GM19397 (cell line): ENCODE results near the gene SLC18A2.
"Not testable (repeated sequence)": the region's sequence is repeated elsewhere in the genome, so short reads cannot be mapped to it uniquely, and the experiment has no call there.

Experiments used
- ATAC-seq: cut with Tn5 transposase; IDR thresholded peaks from one replicate; pipeline ENCODE4 v1.9.1; 2021; ENCODE audit warnings: mild to moderate bottlenecking, moderate library complexity; ENCODE audit not compliant: unreplicated experiment

The SLC18A2 gene

DNA sequence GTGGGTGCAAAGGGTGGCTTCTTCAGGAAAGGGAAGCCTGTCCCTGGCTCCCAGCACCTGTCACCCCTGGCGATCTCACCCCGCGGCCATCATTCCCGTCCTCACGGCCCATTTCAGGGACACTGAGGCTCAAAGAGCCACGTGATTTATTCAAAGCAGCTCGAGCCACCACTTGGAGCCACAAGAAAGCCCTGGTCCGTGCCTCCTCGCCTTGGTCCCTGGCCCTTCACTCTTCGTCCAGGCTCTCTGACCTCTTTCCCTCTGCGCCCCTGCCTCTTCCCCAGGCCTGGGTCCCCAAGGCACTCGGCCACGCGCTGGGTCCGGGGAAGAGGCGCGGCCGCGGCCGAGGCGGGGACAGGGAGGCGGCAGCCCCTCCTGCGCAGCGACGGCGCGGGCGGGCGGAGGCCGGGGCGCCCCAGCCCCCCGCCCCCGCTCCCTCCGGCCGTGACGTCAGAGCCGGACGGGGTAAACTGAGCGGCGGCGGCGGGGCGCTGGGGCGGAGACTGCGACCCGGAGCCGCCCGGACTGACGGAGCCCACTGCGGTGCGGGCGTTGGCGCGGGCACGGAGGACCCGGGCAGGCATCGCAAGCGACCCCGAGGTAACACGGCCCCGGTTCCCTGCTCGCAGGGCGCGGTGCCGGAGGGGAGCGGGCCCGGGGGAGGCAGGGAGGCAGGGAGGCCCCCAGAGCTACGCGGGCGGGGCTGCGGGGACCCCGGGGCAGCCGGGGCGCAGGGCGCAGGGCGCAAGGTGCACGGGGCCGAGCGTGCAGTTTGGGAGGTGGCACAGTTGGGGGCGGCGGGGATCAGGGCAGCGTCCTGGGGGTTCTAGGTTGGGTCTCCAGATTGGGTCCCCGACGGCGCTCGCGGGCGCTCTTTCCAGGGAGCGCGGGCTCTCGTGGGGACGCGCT, at the start of gene SLC18A2:
Gene SLC18A2, plus strand, starts transcription at position 494 of the 909 bp plus-strand sequence. CDS start 580 bp downstream, outside the sequence.
- ATAC-seq, result no peak

DNA sequence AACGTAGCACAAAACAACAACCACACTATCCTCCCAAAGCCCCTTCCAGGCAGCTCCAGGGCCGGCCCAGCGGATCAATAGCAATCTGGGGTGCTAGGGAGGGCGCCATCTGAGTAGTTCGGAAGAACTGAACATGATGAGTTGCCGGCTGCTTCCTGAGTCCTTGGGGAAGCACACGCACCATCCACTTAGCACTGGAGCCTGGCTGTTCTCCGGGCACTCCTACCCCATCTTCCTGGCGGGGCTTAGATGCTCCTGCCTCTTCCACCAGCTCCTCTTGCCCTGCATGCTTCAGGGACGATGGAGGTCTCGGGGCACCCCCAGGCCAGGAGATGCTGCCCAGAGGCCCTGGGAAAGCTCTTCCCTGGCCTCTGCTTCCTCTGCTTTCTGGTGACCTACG, 43.7 kb upstream of the SLC18A2 start, which contains the start of gene KCNK18:
Gene KCNK18, plus strand, starts transcription at position 301 of the 400 bp plus-strand sequence. Its CDS starts 0 bp downstream, at position 301.
- ATAC-seq, result no peak

DNA sequence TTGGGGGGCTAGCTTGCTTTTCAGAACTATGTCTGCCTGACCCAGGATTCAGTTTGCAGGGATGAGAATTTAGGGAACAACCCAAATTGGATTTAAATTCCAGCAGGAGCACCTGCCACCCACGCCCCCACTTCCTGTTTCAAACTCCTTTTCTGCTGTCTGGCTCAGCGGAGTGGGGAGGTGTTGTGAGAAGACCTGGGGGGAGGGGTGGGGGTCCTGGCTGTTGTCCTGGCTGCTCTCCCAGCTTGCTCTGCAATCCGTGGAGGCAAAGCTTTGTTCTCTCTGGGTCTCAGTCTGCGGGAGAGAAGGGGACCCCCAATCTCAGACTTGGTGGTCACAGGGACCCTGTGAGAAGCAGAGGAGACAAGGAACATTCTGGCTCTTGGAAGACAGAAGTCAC, 42.8 kb upstream of the SLC18A2 start:
- no peak for ATAC-seq

DNA sequence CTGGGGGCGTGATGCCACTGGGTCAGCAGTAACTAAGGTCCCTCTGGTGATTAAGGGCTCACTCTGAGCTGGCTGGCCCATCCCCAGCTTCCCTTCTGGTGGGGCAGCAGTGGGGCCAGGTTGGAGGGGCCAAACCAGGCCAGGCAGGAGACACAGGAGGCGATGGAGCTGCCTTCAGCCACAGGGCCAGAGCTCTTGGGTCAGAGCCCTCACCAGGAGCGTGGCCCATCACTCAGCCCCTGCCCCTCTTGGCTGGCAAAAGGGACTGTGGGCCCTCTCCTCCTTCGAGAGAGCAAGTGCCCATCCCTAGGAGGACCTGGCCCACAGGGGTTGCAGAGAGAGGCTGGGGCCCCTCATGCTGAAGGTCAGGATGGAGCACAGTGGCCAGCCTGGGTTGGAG, 39.1 kb upstream of the SLC18A2 start:
- no peak for ATAC-seq

DNA sequence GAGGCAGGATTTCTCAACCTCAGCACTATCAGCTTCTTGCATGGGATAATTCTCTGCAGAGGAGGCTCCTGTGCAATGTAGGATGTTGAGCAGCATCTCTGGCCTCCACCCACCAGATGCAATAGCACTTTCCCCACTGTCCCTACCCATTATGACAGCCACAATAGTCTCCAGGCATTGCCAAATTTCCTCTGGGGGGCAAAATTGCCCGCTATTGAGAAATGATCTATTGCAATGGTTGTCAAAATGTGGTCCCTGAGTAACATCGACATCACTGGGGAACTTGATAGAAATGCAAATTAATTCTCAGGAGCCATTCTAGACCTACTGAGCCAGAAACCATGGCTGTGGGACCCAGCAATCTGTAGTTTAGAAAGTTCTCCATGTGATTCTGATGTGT, 36.6 kb upstream of the SLC18A2 start:
- no peak for ATAC-seq

DNA sequence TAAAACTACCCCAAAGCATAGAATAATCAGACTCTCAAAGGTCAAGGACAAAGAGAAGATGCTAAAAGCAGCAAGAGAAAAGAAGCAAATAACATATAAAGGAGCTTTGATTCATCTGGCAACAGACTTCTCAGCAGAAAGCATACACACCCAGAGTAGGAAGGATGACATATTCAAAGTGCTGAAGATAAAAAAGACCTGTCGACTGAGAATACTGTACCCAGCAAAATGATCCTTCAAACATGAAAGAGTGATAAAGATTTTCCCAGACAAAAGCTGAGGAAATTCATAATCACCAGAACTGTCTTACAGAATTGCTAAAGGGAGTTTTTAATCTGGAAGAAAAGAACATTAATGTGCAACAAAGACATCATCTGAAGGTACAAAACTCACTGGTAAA, 28.7 kb upstream of the SLC18A2 start:
- no peak for ATAC-seq

DNA sequence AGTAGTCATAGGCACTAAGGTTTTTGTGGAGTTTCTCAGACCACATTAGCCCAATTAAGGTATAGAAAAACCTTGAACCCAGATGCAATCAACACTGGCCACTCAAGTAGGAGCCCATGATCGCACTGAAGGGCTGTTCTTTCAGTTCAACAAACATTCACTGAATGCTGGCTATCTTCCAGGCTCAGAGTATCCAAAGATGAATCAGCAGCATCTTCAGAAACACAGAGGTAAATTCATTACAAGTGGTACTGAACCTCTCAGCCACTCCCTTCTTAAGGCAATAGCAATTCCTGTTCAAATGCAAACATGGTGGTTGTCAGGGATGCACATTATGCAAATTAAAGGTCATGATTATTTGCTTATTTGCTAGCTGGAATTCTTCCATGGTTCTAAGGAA, 26.5 kb upstream of the SLC18A2 start:
- ATAC-seq, result no peak

DNA sequence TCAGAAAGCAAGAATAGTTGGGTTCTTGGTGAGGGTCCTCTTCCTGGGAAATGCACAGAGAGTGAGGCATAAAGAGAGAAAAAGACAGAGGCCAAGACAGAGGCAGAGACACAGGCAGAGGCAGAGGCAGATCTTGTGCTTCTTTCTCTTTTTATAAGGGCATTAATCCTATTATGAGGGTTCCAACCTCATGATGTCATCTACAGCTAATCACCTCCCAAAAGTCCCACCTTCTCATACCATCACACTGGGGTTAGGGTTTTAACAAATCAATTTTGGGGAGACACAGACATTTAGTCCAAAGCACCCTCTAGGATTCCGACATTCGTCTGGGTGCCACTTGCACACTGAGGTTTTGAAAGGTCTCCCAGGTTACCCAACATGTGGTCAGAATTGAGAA, 25.8 kb upstream of the SLC18A2 start:
- no peak for ATAC-seq

DNA sequence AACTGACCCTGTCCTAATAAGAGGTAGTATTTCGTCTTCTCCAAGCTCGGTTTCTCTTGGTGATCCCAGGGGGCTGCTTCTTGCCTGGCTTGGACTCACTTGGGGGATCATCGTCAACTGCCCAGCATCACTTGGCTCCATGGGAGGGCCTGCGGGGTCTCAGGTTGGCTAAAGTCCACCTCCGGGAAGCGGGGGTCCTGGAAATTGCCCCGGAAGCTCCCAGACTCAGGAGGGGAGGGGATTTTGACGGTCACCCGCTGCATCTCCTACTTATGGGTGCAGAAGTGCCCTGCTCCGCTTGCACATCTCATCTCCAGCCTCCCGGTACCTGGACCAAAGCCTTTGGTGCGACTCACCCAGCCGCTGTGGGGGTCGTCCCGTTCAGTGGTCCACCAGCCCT, 24.9 kb upstream of the SLC18A2 start:
- ATAC-seq, result no peak

DNA sequence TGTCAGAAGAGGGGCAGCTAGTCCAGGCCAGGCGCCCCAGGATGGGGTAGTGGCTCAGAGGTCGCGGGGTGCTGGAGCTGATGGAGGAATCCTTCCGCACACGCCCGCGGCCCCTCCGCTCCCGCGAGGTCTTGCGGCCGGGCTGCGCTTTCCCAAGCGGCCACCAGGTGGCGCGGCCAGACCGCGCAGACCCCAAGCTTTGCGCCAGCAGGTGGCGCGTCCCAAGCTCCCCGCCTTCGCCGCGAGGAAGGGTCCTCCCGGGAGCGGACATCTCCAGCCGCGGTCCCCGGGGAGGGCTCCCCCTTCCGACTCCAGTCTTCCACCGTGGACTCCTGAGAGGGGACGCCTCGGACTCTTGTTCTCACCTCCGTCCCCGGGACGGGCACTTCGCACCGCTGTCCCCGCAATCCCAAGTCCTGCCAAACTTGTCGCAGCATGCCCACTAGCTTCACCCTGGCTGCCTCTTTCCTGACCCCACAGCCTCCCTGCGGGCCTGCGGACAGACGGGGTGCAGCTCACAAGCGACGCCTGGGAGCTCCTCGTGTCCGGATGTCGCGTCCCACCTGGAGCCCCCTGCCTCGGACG, 24.2 kb upstream of the SLC18A2 start:
- peak; percentile 86 for ATAC-seq

DNA sequence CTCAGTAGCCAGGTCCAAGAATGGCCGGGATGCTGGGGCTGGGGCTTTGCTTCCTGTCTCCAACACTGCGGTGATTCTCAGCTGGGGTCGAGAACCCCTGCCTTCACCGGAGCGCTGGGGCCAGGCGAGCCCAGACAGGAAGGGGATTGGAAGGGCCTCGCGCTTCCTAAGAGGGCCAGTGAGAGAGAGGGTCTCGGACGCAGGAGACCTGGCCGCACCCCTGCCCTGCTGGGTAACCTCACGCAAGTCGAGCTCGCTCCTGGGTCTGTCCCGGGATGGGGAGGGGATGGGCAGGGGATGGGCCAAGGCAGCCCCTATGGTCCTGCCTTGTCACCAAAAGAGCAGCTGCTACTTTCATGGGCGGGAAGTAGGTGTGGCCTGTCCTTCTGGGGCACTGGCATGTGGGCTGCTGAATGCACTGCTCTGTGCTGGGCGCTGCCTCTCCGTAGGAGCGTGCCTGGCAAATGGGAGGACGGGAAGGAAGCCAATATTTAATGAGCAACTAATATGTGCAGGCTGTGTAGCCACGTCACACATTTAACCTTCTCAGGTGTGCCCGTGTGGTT, 23.6 kb upstream of the SLC18A2 start:
- ATAC-seq, result peak; percentile 34

DNA sequence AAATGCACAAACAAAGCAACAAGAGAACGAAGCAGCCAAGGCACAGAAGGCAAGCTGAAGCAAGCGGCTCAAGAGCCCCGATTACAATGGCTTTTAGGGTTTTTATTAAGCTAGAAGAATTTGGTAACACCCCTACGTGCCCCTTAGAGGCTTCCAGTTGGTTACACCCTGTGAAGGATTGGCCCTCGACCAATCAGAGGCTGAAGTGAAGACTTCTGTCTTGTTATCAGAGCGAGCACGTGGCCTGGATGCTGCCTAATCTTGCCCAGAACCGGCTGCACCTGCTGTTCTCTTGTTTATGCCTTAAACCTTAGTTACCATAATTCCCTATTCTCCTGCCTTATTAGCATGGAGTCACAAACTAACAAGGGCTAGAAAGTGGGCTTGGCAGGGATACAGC, 22.3 kb upstream of the SLC18A2 start:
- ATAC-seq, result no peak

DNA sequence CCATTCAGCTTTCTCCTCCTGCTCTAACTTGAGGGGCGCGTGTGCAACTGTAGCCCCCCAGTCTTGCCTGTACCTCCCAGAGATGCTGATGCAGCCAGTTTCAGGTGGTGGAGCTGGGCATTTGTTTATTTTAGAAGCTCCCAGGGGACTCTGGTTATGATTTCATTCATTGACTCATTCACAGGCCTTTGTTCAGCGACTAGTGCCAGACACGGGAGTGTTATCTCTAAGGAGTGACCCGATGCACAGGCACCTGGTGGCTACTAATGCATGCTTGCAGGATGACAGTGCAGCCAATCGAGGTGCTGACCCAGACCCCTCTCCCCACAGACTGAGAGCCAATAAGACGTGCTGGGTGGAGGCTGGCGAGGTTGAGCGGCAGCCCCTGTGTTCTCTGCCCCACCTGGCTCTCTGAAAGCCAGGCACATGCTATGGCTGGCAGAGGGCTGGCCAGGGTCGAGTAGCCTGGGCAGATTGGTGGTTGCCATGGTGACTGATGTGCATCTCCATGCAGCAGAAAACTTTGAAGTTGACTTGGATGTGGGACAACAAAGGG, 19.7 kb upstream of the SLC18A2 start:
- ATAC-seq, result no peak

DNA sequence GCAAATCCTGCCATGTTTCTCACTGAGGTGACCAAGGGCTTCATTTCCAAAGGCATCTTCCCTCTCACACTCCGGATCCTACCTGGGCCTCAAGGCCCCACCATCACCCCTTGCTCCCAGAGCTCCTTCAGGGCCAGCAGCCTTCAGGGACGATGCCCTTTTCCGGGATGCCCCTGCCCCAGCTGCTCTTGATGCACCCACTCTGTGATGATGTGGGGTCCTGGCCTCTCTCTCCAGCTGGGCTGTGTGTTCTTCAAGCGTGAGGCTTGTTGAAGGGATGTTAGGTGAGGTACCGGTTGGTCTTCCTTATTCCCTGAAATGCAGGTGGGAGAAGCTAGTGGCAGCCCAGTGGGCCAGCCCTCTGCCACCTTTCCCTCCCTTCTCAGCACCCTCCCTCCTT, 18.4 kb upstream of the SLC18A2 start:
- ATAC-seq, result no peak

DNA sequence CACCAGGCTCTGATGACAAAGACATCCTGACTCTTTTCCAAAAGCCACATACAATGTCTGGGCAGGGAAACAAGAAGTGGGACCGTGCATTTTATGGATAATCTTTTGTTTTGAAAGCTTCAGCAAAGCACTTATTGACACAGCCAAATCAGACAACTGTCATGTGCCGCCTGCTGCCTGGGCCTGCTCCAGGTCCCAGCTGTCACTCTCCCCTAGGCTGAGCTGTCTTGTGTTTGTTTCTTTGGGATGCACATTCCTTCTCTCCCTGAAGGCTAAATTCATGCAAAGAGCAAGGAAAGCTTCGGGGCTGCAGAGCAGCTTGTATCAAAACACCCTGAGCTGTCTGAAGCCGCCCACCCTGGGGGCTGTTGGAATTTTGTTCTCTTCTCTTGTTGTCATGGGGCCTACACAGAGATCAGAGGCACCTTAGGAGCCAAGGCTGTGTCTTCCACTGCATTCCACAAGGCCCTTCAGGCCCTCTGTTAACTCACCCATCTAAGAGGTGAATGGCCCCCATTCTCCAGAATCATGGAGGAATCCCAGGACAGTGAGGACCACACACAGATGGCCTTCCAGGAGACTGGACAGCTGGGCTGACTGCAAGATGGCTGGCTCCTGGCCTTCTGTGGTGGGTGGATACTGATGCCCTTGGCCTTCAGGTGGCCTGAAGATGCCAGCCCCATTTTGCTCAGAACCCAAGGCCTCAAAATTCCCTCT, 17.8 kb upstream of the SLC18A2 start:
- ATAC-seq, result no peak

DNA sequence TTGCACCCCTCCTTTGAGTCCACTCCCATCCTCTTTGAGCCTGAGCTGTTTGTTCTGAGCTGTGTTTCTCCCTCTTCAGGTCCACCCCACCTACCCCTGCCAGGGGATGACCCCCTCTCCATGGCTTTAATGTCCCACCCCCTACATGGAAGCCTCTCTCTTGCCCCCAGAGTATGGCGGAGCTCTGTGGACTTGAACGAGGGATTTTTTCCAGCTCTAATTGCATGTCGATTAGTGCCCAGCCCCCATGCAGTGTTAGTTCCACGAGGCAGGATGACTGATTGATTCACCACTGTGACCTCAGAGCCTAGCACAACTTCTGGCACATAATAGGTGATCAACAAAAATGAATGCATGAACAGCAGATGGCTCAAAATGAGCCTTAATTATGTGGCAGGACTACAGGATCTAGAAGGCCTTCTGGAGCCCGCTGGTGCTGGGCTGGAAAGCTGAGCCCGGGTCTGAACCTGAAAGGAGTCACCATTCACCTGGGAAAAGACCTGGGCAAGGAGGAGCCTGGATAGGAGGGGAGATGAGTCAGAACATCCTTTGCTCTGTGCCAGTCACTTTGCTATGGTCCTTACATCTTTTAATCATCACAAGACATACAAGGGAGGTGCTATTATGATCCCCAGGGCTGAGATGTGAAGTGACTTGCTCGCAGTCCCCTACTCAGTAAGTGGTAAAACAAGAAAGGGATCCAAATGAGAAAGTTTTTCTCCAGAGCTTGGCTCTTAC, 17.1 kb upstream of the SLC18A2 start:
- no peak for ATAC-seq

DNA sequence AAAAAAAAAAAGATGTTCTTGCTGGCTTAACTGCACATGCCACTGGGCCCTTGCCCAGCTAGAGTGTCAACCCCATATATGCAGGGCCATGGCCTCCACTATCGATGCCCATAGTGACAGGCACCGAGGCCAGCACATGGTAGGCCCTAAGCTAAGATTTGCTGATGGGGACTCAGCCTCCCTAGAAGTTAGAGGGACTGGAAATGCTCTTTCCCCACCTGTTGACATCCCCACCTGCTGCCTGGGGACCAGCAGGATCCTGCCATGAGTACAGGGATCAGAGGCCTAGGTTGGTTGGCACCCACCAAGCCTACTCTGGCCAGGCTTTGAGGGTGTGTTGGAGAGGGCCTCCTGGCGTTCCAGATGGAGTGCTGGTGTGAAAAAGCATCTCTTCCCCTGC, 16.0 kb upstream of the SLC18A2 start:
- ATAC-seq, result no peak

DNA sequence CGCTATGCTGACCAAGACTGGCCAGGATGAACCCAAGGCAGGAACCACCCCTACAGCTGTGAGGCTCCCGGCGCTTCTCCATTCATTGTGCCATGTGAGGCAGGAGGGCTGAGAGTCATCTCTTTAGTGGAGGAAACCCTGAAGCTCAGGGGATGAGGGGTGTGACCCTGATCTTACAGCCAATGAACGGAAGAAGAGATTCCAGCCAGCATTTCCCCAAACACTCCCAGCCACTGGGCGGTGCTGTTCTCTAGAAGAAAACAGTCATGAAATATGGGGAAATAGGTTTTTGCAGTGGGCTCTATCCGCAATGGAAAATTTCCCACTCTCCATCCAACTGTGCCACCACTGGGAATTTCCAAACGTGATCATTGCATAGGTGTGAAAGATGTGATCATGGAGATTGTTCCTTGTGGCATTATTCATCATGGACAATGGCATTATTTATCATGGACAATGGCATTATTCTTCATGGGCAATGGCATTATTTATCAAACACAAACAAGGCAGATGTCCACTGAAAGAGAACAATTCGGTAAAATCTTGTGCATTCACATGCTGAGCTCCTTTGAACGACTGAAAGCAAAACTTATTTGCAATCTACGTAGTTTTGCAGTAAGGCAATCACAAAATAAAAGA, 14.0 kb upstream of the SLC18A2 start:
- ATAC-seq, result no peak

DNA sequence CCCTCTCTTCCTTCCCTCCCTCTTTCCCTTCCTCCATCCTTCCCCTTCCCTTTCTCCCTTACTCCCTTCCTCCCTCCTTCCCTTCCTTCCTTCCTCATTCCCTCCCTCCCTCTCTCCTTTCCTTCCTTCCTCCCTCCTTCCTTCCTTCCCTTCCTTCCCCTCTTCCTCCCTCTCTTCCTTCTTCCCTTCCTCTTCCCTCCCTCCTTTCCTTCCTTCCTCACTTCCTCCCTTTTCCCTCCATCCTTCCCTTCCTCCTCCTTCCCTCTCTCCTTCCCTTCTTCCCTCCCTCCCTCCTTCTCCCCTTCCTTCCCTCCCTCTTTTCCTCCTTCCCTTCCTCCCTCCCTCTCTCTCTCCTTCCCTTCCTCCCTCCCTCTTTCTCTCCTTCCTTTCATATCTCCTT, 12.7 kb upstream of the SLC18A2 start:
- ATAC-seq, result no peak

DNA sequence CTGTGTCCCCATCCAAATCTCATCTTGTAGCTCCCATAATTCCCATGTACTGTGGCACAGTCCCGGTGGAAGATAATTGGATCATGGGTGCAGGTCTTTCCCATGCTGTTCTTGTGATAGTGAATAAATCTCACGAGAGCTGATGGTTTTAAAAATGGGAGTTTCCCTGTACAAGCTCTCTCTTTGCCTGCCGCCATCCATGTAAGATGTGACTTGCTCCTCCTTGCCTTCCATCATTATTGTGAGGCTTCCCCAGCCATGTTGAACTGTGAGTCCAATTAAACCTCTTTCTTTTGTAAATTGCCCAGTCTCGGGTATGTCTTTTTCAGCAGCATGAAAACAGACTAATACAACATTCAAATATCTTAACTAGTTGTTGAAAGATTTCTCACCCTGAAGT, 10.8 kb upstream of the SLC18A2 start:
- ATAC-seq, result not testable (repeated sequence)
